Dedifferentiated amniotic fluid mesenchymal stem cell (primary cell): ENCODE data around the gene ZFYVE28.

Experiments used
- DNase-seq: peaks from one replicate; pipeline ENCODE4 v3.0.0-alpha.2; 2016; ENCODE audit errors: extremely low spot score

ZFYVE28 gene

GRCh38 chr4:2411786-2412510, 6.5 kb downstream of the ZFYVE28 start:
- DNase-seq = no peak

- DNase-seq = no peak
Observed at GRCh38 chr4:2409381-2409783, 9.1 kb downstream of the ZFYVE28 start.

- no peak for DNase-seq
Observed at GRCh38 chr4:2408976-2409375, 9.5 kb downstream of the ZFYVE28 start.

DNA sequence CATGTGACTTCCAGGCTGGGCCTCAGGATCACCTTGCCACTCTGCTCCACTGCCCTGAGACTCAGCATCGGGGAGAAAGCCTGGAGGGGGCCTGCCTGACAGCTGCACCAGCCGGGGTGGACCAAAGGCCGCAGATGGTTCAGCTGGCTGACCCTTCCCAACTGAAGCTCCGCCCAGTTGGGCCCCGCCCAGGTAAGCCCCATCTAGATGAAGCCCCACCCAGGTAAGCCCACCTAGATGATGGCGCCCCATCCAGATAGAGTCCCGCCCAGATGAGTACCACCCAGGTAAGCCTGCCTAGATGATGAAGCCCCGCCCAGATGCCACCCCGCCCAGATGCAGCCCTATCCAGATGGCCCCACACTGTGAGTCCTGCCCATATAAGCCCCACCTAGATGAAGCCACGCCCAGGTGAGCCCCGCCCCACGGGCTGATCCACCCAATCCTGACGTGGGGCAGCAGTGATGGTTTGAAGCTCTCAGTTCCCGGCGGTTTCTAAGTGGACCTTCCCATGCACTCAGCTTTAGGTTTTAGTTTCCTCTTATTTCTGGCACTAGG, 10.0 kb downstream of the ZFYVE28 start:
- no peak for DNase-seq

DNA sequence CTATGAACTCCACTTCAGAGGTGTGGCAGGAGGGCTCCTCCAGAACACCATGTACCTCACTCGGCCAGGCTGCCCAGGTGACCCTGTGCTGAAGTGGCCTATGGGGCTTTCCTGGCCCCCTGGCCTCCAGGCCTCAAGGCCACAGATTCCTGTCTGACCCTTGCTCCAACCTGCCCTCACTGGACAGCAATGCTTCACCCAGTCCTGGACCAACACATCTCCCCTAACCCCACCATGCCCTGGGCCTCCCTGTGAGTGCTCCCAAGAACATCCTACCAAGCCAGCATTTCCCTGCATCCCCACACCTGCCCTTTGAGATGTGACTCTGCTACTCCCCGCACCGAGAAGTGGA, 10.5 kb downstream of the ZFYVE28 start:
- DNase-seq = no peak

- no peak for DNase-seq
Observed at GRCh38 chr4:2406920-2407319, 11.5 kb downstream of the ZFYVE28 start.

DNA sequence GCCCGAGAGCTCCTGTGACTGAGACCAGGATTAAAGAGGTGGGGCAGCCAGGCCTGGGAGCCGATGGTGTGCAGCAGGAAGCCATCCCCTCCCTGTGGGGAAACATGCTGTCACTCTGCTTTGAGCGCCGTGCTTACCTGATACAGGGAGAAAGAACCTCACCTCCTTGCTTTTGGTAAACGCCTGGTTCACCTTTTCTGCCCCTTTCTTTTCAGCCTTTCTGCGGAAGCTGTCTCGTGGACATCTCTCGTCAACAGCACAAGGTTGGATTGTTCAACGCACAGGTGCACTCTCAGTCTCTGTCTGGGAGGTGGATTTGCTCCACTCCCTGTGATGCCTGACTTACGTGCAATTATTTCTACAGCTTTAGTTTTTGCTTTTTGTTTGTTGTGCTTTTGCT, 12.0 kb downstream of the ZFYVE28 start:
- no peak for DNase-seq

- no peak for DNase-seq
Observed at GRCh38 chr4:2402941-2403340, 15.5 kb downstream of the ZFYVE28 start.

DNA sequence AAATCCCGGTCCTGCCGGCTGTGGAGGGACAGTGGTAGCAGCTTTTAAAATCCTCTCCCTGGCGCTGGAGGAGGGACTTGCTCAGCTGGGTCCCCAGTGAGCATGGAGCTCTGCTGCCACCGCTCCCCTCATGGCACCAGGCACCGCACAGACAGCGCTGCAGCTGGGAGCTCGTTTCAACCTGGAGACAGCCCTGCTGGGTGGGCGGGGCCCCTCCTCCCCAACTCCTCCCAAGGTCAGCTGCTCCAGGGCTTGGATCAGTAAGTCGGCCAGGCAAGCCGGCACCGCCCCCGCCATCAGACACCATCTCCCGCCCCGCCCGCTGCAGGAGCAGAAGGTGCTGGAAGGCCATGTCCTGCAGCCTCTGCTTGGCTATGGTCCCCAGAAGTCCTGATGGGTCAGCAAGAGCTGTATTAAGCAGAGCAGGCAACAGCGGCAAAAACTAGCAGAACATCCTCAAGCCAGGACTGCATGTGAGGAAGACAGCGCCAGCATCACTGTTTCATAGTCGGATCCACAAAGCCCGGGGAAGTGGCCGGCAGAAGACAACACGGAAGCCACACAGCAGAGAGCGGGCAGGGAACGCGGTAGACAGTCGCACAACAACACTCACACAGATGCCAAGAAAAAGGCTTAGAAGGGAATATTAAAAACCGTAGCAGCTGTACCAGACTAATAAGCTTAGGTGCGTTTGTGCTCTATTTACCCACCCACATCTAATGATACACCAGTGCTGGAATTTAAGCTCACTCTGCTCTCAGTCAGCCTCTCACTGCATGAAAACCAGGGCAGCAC, 16.2 kb downstream of the ZFYVE28 start:
- DNase-seq = no peak

GRCh38 chr4:2401610-2401983, 16.8 kb downstream of the ZFYVE28 start:
- no peak for DNase-seq

- no peak for DNase-seq
Observed at GRCh38 chr4:2400841-2401609, 17.4 kb downstream of the ZFYVE28 start.

DNA sequence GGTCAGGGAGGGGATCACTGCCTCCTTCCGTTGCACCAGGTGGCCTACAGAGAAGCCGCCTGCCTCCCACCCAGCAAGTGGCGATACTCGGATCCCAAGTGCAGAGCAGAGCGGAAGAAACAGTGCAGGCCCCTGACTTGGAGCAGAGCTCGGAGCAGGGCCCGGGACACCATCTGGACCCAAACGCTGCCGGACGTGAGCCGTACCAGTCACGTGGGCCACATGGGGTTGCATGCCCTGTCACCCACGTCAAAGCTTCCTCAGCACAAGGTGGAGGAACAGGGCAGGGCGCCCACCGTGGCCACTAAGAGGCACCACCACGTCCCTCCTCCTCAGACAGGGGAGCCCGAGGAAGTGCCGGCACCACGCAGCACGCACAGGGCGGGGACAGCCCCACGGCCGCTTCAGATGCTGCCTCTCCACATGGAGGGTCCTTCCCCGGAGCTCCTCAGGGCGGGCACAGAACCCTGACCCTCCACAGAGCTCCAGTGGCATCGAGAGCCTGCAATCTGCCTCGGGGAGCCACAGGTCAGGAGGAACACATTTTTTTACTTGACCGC, 18.7 kb downstream of the ZFYVE28 start:
- no peak for DNase-seq

GRCh38 chr4:2399216-2399615, 19.2 kb downstream of the ZFYVE28 start:
- no peak for DNase-seq

DNA sequence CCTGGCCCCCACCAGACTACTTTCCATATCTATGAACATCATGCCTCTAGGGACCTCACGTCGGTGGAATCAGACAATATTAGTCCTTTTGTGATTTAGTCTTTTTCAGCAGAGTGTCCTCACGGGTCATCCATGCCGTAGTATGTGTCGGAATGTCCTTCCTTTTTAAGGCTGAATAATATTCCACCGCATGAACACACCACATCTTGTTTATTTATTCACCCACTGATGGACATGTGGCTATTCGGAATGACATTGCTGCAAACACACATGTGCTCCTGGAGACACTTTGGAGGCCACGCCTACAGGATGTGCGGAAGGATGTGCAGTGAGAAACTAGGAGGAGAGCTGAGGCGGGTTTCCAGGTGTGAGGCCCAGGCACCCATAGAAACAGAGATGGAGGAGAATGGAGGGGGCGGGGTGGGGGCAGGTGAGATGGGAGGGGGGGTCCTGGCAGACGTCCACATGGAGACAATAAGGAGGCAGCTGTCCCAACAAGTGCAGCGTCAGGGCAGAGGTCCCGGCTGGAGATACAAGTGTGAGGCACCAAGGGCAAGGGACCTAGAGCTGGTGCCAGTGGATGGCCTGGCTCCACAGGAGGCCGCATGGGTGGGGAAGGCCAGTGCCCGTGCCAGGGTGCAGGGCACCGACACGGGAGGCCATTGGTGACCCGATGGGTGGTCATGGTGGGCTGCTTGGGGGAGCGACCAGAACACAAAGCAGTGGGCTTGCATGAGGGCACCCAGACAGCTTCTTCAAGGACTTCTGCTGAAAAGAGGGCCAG, 20.7 kb downstream of the ZFYVE28 start:
- DNase-seq = no peak

DNA sequence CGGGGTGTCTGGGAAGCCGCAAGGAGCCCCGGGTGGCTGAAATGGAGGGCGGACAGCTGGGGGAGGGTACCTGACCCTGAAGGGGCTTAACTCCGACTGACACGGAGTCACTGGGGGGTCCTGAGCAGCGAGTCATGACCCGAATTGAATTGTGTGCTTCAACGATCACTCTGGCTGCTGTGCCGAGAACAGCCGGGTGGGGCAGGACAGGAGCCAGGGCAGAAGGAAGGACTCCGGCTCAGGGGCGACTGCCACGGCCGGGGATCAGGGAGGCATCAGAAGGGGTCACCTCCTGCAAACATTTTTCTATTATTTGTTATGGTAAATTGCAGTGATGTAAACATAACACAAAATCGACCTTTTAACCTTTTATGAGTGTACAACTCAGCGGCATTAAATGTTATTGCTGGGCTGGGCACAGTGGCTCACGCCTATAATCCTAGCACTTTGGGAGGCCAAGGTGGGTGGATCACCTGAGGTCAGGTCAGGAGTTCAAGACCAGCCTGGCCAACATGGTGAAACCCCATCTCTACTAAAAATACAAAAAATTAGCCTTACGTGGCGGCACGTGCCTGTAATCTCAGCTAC, 21.6 kb downstream of the ZFYVE28 start:
- DNase-seq = no peak

DNA sequence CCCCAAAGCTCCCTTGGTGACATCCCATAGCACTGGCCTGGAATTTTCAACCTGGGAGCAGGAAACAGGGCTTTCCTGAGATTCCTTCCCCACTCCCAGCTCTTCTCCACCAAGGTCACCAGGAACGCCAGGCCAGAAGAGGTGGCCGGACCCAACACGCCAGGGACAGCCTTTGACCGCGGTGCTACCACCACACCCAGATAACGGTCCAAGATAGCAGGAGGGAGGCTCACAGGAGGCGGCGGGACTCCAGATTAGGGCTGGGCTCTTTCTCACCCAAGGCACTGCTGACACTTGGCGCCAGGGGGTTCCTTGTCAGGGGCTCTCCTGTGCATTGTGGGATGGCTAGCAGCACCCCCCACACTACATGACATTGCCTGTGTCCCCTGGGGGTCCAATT, 22.9 kb downstream of the ZFYVE28 start:
- no peak for DNase-seq

DNA sequence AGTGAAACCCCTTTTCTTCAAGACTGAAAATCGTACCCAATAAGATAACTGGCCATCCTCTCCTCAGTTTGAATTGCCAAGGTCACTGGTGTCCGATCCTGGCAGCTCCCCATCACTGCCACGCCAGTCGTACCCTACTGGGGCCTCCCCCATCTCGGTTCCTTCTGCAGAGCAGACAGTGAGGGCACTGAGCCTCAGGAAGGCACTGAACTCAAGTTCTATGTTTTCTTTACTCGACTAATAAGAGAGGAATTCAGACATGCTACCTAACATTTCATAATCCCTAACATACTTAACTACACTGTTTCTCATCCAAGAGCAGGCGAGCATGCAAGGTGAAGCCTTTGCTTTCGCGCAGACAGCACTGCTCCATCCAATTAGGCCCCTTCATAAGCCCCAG, 23.4 kb downstream of the ZFYVE28 start:
- no peak for DNase-seq

- no peak for DNase-seq
Observed at GRCh38 chr4:2394528-2394927, 23.9 kb downstream of the ZFYVE28 start.

- DNase-seq = no peak
Observed at GRCh38 chr4:2393353-2394270, 24.8 kb downstream of the ZFYVE28 start.
